Omental fat pad (tissue), 4 donors: ENCODE data around the gene TBC1D9B. TPM values are rescaled to one million over a fixed set of nuclear protein-coding genes. Genes with fewer than 3 reads are reported as not detected.

Experiments
- ATAC-seq: fragments of 150-250 bp; one replicate; pipeline ENCODE4 v1.9.1; 2016; ENCODE audit warnings: mild to moderate bottlenecking, moderate library complexity; ENCODE audit not compliant: low FRiP score
- DNase-seq: peaks from one replicate; pipeline ENCODE4 v3.0.0-alpha.2; 2019; ENCODE audit warnings: low spot score
- CTCF ChIP-seq, 3 donors: fragments of 450-650 bp; IDR thresholded peaks; one replicate each; pipeline ENCODE4 v1.5.1; 2016 to 2017; ENCODE audit warnings: antibody characterized with exemption in 3 of 3, mild to moderate bottlenecking in 3 of 3, moderate library complexity in 2 of 3
- total RNA-seq, 4 donors: library from RNA; depleted of rRNA; stranded (reverse); fragments of >200 nt; gene quantifications; one replicate each; pipeline ENCODE4 v1.1.0, GENCODE V29; 2016

TBC1D9B gene
- total RNA-seq, 4 donors from 2014 or later: 85.4 to 114 (median 97.0) TPM

GRCh38 chr5:179887802-179888201 is 19.9 kb downstream of the TBC1D9B start:
- TF ChIP-seq CTCF (IDR thresholded peaks at IDR 0.05): no peak
- ATAC-seq: no peak
- DNase-seq: no peak

- no peak for ATAC-seq
- TF ChIP-seq CTCF (IDR thresholded peaks at IDR 0.05): no peak
- DNase-seq: no peak
Measured at GRCh38 chr5:179887095-179887494, 20.6 kb downstream of the TBC1D9B start.

- no peak for TF ChIP-seq CTCF (IDR thresholded peaks at IDR 0.05)
- no peak for DNase-seq
- no peak for ATAC-seq
Measured at GRCh38 chr5:179886190-179886911, 21.3 kb downstream of the TBC1D9B start.

GRCh38 chr5:179885491-179886090 is 22.1 kb downstream of the TBC1D9B start:
- no peak for DNase-seq
- ATAC-seq: no peak
- TF ChIP-seq CTCF (IDR thresholded peaks at IDR 0.05): no peak

GRCh38 chr5:179883163-179883562 is 24.5 kb downstream of the TBC1D9B start:
- TF ChIP-seq CTCF (IDR thresholded peaks at IDR 0.05): no peak
- DNase-seq: no peak
- ATAC-seq: no peak

- no peak for TF ChIP-seq CTCF (IDR thresholded peaks at IDR 0.05)
- no peak for ATAC-seq
- no peak for DNase-seq
Measured at GRCh38 chr5:179882338-179882737, 25.4 kb downstream of the TBC1D9B start.
